ENCODE data around the gene CD46. TPM values are rescaled to one million over a fixed set of nuclear protein-coding genes. Genes with fewer than 3 reads are reported as not detected.

CD46 gene
- total RNA-seq, 1 experiment from 2014 or later, result 100 TPM

DNA sequence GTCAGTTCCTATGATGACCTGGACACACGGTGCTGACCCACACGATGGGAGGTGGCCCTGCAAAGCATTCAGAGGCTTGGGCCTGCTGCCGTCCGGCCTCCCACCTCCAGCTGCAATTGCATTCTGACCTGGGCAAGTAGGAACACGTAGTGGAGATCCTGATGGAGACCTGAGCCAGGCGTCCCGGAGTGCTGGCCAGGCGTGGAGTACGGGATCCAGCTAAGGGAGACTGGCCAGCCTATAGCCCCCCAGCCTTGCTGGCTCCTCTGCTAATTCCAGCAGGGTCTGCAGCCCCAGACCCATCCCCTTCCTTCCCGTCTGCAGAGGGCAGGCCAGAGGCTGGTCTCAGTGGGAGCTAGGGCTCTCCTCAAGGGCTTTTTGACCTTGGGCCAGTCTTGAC, 11.2 kb downstream of the CD46 start:
- ATAC-seq (no peak), DNase-seq (ENCODE audit: low read depth, low spot score) (no peak)
- POLR2A ChIA-PET, result no interaction called here
- TF ChIP-seq, protein P1, sequence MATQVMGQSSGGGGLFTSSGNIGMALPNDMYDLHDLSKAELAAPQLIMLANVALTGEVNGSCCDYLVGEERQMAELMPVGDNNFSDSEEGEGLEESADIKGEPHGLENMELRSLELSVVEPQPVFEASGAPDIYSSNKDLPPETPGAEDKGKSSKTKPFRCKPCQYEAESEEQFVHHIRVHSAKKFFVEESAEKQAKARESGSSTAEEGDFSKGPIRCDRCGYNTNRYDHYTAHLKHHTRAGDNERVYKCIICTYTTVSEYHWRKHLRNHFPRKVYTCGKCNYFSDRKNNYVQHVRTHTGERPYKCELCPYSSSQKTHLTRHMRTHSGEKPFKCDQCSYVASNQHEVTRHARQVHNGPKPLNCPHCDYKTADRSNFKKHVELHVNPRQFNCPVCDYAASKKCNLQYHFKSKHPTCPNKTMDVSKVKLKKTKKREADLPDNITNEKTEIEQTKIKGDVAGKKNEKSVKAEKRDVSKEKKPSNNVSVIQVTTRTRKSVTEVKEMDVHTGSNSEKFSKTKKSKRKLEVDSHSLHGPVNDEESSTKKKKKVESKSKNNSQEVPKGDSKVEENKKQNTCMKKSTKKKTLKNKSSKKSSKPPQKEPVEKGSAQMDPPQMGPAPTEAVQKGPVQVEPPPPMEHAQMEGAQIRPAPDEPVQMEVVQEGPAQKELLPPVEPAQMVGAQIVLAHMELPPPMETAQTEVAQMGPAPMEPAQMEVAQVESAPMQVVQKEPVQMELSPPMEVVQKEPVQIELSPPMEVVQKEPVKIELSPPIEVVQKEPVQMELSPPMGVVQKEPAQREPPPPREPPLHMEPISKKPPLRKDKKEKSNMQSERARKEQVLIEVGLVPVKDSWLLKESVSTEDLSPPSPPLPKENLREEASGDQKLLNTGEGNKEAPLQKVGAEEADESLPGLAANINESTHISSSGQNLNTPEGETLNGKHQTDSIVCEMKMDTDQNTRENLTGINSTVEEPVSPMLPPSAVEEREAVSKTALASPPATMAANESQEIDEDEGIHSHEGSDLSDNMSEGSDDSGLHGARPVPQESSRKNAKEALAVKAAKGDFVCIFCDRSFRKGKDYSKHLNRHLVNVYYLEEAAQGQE (IDR thresholded peaks at IDR 0.05; ENCODE audit: low read depth), result no peak
- TF ChIP-seq, protein P2, sequence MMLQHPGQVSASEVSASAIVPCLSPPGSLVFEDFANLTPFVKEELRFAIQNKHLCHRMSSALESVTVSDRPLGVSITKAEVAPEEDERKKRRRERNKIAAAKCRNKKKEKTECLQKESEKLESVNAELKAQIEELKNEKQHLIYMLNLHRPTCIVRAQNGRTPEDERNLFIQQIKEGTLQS (IDR thresholded peaks at IDR 0.05), result no peak
- TF ChIP-seq POLR2A (IDR thresholded peaks at IDR 0.05; ENCODE audit: borderline replicate concordance, extremely low read depth, insufficient read depth, insufficient read length), result no peak
- no peak for TF ChIP-seq ZNF274 (IDR thresholded peaks at IDR 0.05; ENCODE audit: low read depth, low read length)
- no peak for TF ChIP-seq FOSL1 (IDR thresholded peaks at IDR 0.05; ENCODE audit: low read depth)
- TF ChIP-seq ZFX (IDR thresholded peaks at IDR 0.05), result no peak
- H3K9ac ChIP-seq (ENCODE audit: low read length), result no peak overlapping the region
- H3K79me2 ChIP-seq (ENCODE audit: insufficient read depth, low read length), result peaks cover 24% of the 10 kb centered on the region
- RAD21 ChIA-PET (ENCODE audit: low non-redundant PET in 1 of 2, low total read pairs in 2 of 2, uncharacterized antibody in 2 of 2, unreplicated experiment in 2 of 2), result no interaction called here
- no peak overlapping the region for H3K4me2 ChIP-seq (ENCODE audit: low read length)
- H4K20me1 ChIP-seq (ENCODE audit: insufficient read depth), result no peaks in the 10 kb centered on the region
- no peaks in the 10 kb centered on the region for H3K4me1 ChIP-seq (ENCODE audit: control insufficient read depth in 1 of 2, insufficient read depth in 2 of 2, low read length in 2 of 2)
- CTCF ChIA-PET, result no interaction called here
- no peak overlapping the region for H3K27ac ChIP-seq (ENCODE audit: low read depth, low read length)
- H3K27me3 ChIP-seq (ENCODE audit: insufficient read depth, low read length), result no peaks in the 10 kb centered on the region
- BruUV-seq (replicated peaks), result no TSS peak
- no peaks in the 10 kb centered on the region for H3K9me2 ChIP-seq (ENCODE audit: insufficient read depth)
- H3K4me3 ChIP-seq (replicated peaks in 1 of 2; ENCODE audit: low read depth in 1 of 2, low read length in 2 of 2), result no peak overlapping the region
- no peaks in the 10 kb centered on the region for H3K9me3 ChIP-seq (ENCODE audit: control insufficient read depth in 1 of 2, insufficient read depth in 1 of 2, low read depth in 1 of 2, low read length in 2 of 2)
- no peak overlapping the region for H2AFZ ChIP-seq (ENCODE audit: low read depth, low read length, poor library complexity, severe bottlenecking)
- H3K36me3 ChIP-seq (ENCODE audit: control insufficient read depth in 1 of 2, insufficient read depth in 2 of 2, low read length in 2 of 2), result peaks cover 36 to 40% of the 10 kb centered on the region in 2 experiments
- intact Hi-C loops (cut with micrococcal nuclease), result no loop called here

DNA sequence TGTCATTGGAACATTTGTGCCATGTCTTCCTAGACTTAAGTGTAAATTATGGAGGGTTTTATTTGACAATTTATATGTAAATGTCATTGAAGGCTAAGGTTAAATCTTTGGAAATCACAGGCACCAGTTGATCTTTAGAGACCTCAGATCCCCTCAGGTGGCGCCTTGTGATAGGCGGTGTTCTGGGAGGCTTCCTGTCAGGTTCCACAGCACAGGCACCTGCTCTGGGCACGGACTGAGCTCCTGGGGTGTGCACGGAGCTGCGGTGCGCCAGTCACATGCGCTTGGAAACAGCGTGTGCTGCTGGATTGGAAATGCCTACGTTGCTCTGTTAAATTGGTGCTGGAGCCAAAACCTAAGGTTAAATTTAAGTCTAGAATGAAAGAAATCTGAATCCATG, 12.1 kb downstream of the CD46 start:
- ATAC-seq (no peak), DNase-seq (ENCODE audit: low read depth, low spot score) (no peak)
- Histone ChIP-seq H3K27ac (ENCODE audit: low read depth, low read length) (no peak overlapping the region), H3K9me3 (ENCODE audit: control insufficient read depth in 1 of 2, insufficient read depth in 1 of 2, low read depth in 1 of 2, low read length in 2 of 2) (no peaks in the 10 kb centered on the region), H3K4me3 (replicated peaks in 1 of 2; ENCODE audit: low read depth in 1 of 2, low read length in 2 of 2) (no peak overlapping the region), H3K36me3 (ENCODE audit: control insufficient read depth in 1 of 2, insufficient read depth in 2 of 2, low read length in 2 of 2) (peaks cover 36 to 37% of the 10 kb centered on the region in 2 experiments), H3K79me2 (ENCODE audit: insufficient read depth, low read length) (peaks cover 15% of the 10 kb centered on the region), H2AFZ (ENCODE audit: low read depth, low read length, poor library complexity, severe bottlenecking) (no peak overlapping the region), H3K4me2 (ENCODE audit: low read length) (no peak overlapping the region), H3K9ac (ENCODE audit: low read length) (no peak overlapping the region), H3K4me1 (ENCODE audit: control insufficient read depth in 1 of 2, insufficient read depth in 2 of 2, low read length in 2 of 2) (no peaks in the 10 kb centered on the region), H3K9me2 (ENCODE audit: insufficient read depth) (no peaks in the 10 kb centered on the region), H3K27me3 (ENCODE audit: insufficient read depth, low read length) (no peaks in the 10 kb centered on the region), H4K20me1 (ENCODE audit: insufficient read depth) (no peaks in the 10 kb centered on the region)
- no peak for TF ChIP-seq RAD21 (IDR thresholded peaks at IDR 0.05; ENCODE audit: low read depth)
- TF ChIP-seq SP1 (IDR thresholded peaks at IDR 0.05; ENCODE audit: low read depth), result no peak
- TF ChIP-seq ELF1 (IDR thresholded peaks at IDR 0.05; ENCODE audit: borderline replicate concordance, low read depth), result no peak
- no peak for TF ChIP-seq JUND (IDR thresholded peaks at IDR 0.05)
- no peak for TF ChIP-seq SIN3A (IDR thresholded peaks at IDR 0.05; ENCODE audit: low read depth)
- no peak for TF ChIP-seq EZH2 (IDR thresholded peaks at IDR 0.05)
- TF ChIP-seq, protein P3, sequence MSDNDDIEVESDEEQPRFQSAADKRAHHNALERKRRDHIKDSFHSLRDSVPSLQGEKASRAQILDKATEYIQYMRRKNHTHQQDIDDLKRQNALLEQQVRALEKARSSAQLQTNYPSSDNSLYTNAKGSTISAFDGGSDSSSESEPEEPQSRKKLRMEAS (IDR thresholded peaks at IDR 0.05), result no peak
- no peak for TF ChIP-seq SRF (IDR thresholded peaks at IDR 0.05; ENCODE audit: low read depth)
- TF ChIP-seq, protein P4, sequence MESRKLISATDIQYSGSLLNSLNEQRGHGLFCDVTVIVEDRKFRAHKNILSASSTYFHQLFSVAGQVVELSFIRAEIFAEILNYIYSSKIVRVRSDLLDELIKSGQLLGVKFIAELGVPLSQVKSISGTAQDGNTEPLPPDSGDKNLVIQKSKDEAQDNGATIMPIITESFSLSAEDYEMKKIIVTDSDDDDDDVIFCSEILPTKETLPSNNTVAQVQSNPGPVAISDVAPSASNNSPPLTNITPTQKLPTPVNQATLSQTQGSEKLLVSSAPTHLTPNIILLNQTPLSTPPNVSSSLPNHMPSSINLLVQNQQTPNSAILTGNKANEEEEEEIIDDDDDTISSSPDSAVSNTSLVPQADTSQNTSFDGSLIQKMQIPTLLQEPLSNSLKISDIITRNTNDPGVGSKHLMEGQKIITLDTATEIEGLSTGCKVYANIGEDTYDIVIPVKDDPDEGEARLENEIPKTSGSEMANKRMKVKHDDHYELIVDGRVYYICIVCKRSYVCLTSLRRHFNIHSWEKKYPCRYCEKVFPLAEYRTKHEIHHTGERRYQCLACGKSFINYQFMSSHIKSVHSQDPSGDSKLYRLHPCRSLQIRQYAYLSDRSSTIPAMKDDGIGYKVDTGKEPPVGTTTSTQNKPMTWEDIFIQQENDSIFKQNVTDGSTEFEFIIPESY (IDR thresholded peaks at IDR 0.05; ENCODE audit: extremely low read depth, insufficient replicate concordance, low read length), result no peak
- ChIA-PET RAD21 (ENCODE audit: low non-redundant PET in 1 of 2, low total read pairs in 2 of 2, uncharacterized antibody in 2 of 2, unreplicated experiment in 2 of 2) (no interaction called here), CTCF (no interaction called here), POLR2A (no interaction called here)
- BruUV-seq (replicated peaks), result no TSS peak
- intact Hi-C loops (cut with micrococcal nuclease), result no loop called here

Measured in HCT116 (cell line).